HG03045 (cell line): ENCODE measurements around the gene AUTS2.

Source experiments
- ATAC-seq: cut with Tn5 transposase; IDR thresholded peaks from one replicate; pipeline ENCODE4 v1.9.1; 2021; ENCODE audit warnings: mild to moderate bottlenecking, moderate library complexity; ENCODE audit not compliant: unreplicated experiment

The AUTS2 gene

GRCh38 chr7:70142247-70142932 lies 544.1 kb downstream of the AUTS2 start:
- ATAC-seq = no peak

GRCh38 chr7:70143075-70144044 lies 545.1 kb downstream of the AUTS2 start:
- ATAC-seq = no peak

DNA sequence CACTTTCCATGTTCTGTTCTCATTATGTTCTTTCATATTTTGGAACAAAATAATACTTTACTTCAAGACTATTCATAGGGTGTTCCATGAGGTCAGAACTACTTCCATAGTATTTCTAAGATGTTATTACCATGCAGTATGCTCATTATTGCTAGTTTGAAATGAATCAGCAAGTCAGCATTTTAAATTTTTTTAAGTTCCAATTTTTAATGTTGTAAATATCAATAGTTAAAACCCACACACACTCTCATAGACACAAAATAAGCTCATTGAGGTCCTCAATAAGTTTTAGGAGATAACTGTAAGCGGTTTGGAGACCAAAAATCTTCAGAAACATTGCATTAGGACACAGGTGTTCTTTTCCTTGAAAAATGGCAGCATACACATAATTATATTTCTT lies 550.7 kb downstream of the AUTS2 start:
- no peak for ATAC-seq

DNA sequence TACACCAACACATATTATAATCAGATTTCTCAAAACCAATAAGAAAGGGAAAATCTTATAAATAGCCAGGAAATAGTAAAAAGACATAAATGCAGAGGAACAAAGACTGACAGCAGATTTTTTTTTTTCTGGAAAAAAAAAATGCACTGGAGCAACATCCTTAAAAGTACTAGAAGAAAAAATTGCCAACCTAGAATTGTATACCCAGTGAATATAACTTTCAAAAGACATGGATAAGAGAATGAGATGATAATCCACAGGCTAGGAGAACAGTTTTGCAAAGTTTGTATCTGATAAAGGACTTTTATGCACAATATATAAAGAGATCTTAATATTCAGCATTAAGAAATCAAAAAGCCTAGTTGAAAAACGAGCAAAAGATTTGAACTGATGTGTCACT lies 554.0 kb downstream of the AUTS2 start:
- ATAC-seq = no peak

- ATAC-seq = no peak
Measured at GRCh38 chr7:70153933-70154332, 555.7 kb downstream of the AUTS2 start.

- no peak for ATAC-seq
Measured at GRCh38 chr7:70154521-70155180, 556.4 kb downstream of the AUTS2 start.

GRCh38 chr7:70156057-70156456 lies 557.8 kb downstream of the AUTS2 start:
- no peak for ATAC-seq

DNA sequence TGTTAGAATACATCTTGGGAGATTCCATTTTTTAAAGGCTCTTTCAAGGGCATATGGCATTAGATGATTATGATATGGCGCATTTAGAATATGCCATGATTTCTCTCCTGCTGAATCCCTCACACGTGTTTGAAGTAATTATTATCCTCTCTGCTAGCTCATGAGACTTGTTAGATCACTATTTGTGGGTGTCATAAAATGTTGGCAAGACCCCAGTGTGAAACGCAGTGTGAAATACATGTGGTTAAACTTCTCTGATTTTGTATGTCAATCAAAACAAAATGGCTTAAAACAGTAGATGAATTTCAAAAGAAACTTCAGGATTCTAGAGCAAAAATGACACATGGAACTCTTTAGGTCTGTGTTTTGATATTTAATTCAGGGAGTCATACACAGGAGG lies 560.8 kb downstream of the AUTS2 start:
- ATAC-seq = no peak

GRCh38 chr7:70165477-70166170 lies 567.3 kb downstream of the AUTS2 start:
- no peak for ATAC-seq

DNA sequence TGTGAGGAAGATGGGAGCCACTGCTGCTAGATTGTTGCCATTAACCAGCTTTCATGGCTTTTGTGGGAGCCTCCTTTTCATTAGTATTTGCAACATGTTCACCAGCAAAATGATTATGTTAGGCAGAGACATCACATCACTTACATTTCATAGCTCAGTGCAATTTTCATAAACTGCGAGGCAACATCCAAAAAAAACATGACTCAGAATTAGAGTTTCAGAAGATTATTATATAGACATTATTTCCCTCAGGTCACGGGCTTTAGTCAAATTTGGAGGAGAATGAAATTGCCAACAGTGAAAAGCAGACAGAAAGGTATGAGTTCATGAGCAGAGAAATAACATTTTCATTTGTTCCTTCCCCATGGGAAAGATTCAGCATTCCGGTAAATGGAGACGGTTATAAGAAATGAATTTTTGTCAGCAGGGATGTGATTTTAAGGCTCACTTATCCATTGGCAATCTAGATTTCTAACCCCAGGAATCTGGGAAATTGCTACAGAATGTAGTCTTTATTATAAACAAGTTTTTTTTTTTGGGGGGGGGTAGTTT lies 573.2 kb downstream of the AUTS2 start:
- no peak for ATAC-seq

DNA sequence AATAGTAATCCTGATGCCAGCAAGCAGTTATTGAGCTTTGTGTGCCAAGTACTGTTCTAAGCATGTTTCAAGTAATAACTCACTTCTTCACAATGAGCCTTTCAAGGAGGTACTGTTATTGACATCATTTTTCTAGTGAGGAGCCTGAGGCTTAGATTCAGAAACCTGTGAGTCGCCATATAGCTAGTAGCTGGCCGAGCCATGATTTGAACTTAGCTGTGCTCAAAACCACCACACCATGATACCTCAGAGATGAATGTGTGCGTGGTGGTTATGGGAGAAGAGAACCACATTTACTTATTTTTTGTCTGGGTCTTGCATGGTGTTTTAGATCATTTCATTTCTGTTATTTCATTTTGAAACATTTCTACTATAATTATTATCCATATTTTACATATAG lies 578.9 kb downstream of the AUTS2 start:
- no peak for ATAC-seq

GRCh38 chr7:70178211-70178610 lies 579.9 kb downstream of the AUTS2 start:
- no peak for ATAC-seq

DNA sequence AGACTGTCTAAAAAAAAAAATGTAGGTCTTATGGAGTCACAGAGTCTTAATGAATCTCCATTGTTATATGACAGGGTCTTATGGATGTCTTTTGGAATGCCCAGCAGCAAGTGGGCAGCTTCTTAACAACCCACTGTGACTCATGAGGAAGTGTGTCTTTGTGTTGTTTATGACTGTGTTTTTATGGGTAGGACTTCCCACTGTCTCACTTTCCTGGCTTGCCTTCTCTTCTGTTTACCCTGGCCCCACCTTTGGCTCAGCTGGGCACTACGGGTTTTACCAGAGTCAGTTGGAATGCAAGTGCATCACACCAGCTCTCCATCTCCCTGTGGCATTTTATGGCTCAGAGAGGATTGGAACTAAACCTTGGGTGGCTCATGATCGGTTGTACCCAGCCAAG lies 580.5 kb downstream of the AUTS2 start:
- ATAC-seq = no peak

DNA sequence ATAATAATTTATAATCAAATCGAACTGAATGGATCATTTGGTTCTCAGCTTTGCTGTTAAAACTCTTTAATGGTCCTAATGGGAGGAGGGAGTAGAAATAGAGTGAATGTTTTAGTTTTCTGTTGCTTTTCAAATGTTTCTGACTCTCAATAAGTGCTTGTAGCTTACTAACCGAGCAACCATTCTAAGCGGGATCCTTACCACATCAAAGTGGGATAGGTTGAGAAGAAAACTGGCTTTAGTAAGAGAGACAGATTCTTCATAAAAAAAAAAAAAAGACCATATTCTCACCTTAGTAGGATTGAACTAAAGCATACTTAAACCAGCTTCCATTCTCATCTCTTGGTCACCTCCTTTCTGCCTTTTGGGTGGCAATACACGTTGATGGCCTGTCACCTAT lies 584.2 kb downstream of the AUTS2 start:
- ATAC-seq = no peak

DNA sequence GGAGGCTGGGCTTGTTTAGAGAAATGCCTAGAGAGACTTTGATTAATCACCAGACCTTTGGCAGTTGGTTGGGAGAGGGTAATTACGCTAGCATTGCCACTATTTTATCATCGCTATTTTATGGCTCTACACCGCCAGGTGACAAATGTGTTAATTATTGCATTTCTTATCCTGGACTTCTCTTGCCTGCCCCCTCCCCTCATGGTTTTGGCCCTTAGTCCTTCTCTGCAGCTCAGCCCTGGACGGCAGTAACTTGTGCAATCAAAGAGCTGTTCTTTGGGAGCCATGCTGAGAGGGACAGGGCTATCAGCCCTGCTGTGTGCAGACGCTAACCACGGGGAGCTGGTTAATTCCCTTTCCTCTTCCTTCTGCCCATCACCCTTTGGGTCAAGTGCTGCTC lies 585.0 kb downstream of the AUTS2 start:
- ATAC-seq = no peak

DNA sequence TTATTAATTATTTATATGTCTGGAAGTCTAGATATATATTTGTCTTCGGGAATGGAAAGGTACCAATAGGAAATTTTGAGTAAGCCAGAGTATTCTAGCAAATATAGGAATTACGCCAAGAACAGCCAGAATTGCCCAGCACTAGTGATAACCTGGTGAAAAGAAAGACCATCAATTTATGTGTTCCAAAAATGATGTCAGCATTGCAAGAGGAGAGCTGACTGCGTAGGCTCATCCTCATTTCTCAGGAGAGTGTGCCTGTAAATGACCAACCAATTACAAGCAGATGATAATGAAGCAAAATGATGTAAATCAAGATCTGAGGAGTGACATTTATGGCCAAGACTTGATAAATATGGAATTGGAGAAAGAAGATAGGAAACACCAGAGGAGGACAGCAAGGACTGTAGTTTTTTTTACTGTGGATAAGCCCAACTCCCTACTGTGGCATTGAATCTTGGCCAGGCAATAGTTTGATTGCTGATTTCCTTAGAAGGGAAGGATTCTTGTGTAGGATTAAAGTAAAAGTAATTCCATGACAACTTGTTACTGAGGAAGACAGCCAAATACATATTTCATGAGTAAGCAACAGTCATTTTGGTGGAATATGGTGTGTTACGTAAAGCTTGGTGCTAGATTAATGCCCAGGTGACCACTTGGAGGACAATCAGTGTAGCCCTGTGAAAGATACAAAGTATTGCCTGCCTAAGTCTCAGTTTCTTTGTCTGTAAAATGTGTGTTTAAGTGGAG lies 590.8 kb downstream of the AUTS2 start:
- no peak for ATAC-seq

- no peak for ATAC-seq
Measured at GRCh38 chr7:70189776-70190175, 591.5 kb downstream of the AUTS2 start.

DNA sequence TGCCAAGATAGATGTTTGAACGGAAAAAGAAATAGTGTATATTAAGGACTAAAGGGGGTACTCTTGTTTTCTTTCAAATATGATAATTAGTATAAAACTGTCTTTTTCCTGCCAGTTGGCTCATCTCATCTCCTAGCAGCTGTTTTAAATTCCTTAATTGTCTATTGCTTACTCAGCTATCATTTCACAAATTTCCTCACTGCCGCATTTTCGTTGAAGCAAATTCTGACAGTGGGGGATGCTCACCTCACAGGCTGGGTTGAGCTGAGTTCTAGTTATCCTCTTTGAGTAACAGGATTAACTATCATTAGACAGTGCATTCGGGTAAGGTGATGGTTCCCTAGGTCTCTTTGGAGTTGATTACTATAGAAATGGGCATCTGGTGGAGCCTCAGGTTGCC lies 592.0 kb downstream of the AUTS2 start:
- ATAC-seq = no peak

- no peak for ATAC-seq
Measured at GRCh38 chr7:70193514-70193913, 595.2 kb downstream of the AUTS2 start.
